GM23338 (cell line): ENCODE measurements around the gene CDK5R1. TPM values are rescaled to one million over a fixed set of nuclear protein-coding genes. Genes with fewer than 3 reads are reported as not detected.

Source experiments
- ATAC-seq: fragments of 200-7000 bp; cut with Tn5 transposase; 3 replicates; pipeline ENCODE4 v1.9.1; 2020
- DNase-seq: peaks from one replicate; pipeline ENCODE4 v3.0.0-alpha.2; 2015; ENCODE audit warnings: low spot score
- H2AFZ ChIP-seq: fragments of 200-600 bp; sonication (generic); 2 replicates; pipeline ENCODE4 v1.8.0; 2016; ENCODE audit warnings: antibody characterized with exemption, mild to moderate bottlenecking, moderate library complexity
- H3F3A ChIP-seq: fragments of 200-600 bp; sonication (generic); replicated peaks from 2 replicates; pipeline ENCODE4 v1.8.0; 2017; ENCODE audit warnings: antibody characterized with exemption, mixed run types, low read depth
- H3K27ac ChIP-seq: fragments of 200-600 bp; sonication (generic); 2 replicates; pipeline ENCODE4 v1.6.1; 2016; ENCODE audit warnings: low read depth
- H3K27me3 ChIP-seq: fragments of 200-600 bp; sonication (generic); 2 replicates; pipeline ENCODE4 v1.8.0; 2016; ENCODE audit warnings: mild to moderate bottlenecking, mixed run types, moderate library complexity; ENCODE audit not compliant: insufficient read depth
- H3K36me3 ChIP-seq: fragments of 200-600 bp; sonication (generic); 2 replicates; pipeline ENCODE4 v1.8.0; 2016; ENCODE audit warnings: mild to moderate bottlenecking; ENCODE audit not compliant: insufficient read depth
- H3K4me1 ChIP-seq: fragments of 200-600 bp; sonication (generic); 2 replicates; pipeline ENCODE4 v1.8.0; 2016; ENCODE audit warnings: mild to moderate bottlenecking, moderate library complexity; ENCODE audit not compliant: insufficient read depth
- H3K4me2 ChIP-seq: fragments of 200-600 bp; sonication (generic); 2 replicates; pipeline ENCODE4 v1.7.1; 2017; ENCODE audit warnings: mixed run types
- H3K4me3 ChIP-seq: fragments of 200-600 bp; sonication (generic); 2 replicates; pipeline ENCODE4 v1.6.1; 2016; ENCODE audit warnings: mixed run types
- H3K79me2 ChIP-seq: fragments of 200-600 bp; sonication (generic); replicated peaks from 2 replicates; pipeline ENCODE4 v1.8.0; 2017; ENCODE audit warnings: mild to moderate bottlenecking; ENCODE audit not compliant: insufficient read depth
- H3K9me2 ChIP-seq: fragments of 200-600 bp; sonication (generic); 2 replicates; pipeline ENCODE4 v1.8.0; 2017; ENCODE audit not compliant: insufficient read depth
- H4K20me1 ChIP-seq: fragments of 200-600 bp; sonication (generic); replicated peaks from 2 replicates; pipeline ENCODE4 v1.8.0; 2017; ENCODE audit warnings: mild to moderate bottlenecking; ENCODE audit not compliant: insufficient read depth
- H3K27ac Mint-ChIP-seq: 2 replicates; pipeline ENCODE4 v1.8.0; 2020; ENCODE audit warnings: inconsistent platforms, mild to moderate bottlenecking, moderate library complexity, mixed read lengths
- H3K27me3 Mint-ChIP-seq: 3 replicates; pipeline ENCODE4 v1.8.0; 2022; ENCODE audit warnings: low read depth, mild to moderate bottlenecking, moderate library complexity, mixed read lengths, inconsistent platforms; ENCODE audit not compliant: insufficient read depth, poor library complexity
- H3K36me3 Mint-ChIP-seq: 3 replicates; pipeline ENCODE4 v1.8.0; 2021; ENCODE audit warnings: low read depth, mild to moderate bottlenecking, inconsistent platforms, moderate library complexity, mixed read lengths
- H3K4me1 Mint-ChIP-seq: 3 replicates; pipeline ENCODE4 v1.8.0; 2020; ENCODE audit warnings: mild to moderate bottlenecking, inconsistent platforms, mixed read lengths
- H3K4me3 Mint-ChIP-seq: 3 replicates; pipeline ENCODE4 v1.8.0; 2021; ENCODE audit warnings: moderate library complexity, mild to moderate bottlenecking, inconsistent platforms, mixed read lengths
- H3K9me3 Mint-ChIP-seq: 3 replicates; pipeline ENCODE4 v1.8.0; 2020; ENCODE audit warnings: moderate library complexity, mild to moderate bottlenecking, inconsistent platforms, mixed read lengths
- EZH2 ChIP-seq: fragments of 200-600 bp; sonication (generic); IDR thresholded peaks from one replicate; pipeline ENCODE4 v1.8.0; 2017; ENCODE audit warnings: antibody characterized with exemption, mild to moderate bottlenecking, low read depth; ENCODE audit not compliant: unreplicated experiment
- JUNB ChIP-seq: IDR thresholded peaks from one replicate; pipeline ENCODE4 v1.6.1; 2016; ENCODE audit warnings: antibody characterized with exemption; ENCODE audit not compliant: unreplicated experiment
- NANOG ChIP-seq: IDR thresholded peaks from 2 replicates; pipeline ENCODE4 v1.6.1; 2016; ENCODE audit warnings: antibody characterized with exemption, borderline replicate concordance
- POLR2AphosphoS5 ChIP-seq: IDR thresholded peaks from 2 replicates; pipeline ENCODE4 v1.6.1; 2016; ENCODE audit warnings: antibody characterized with exemption, low read depth
- STAT1 ChIP-seq: IDR thresholded peaks from one replicate; pipeline ENCODE4 v1.6.1; 2016; ENCODE audit warnings: antibody characterized with exemption; ENCODE audit not compliant: unreplicated experiment
- ZNF114 ChIP-seq: fragments of 250-450 bp; sonication (Bioruptor Pico); IDR thresholded peaks from 2 replicates; pipeline ENCODE4 v1.5.0; 2020; ENCODE audit warnings: mild to moderate bottlenecking, moderate library complexity
- polyA plus RNA-seq: library from polyadenylated mRNA; unstranded; fragments of >200 nt; fragmentation: Nextera tagmentation; extraction: Ambion mirVana; gene quantifications from 2 replicates; pipeline ENCODE4 v1.2.1, GENCODE V29; 2016
- total RNA-seq: library from RNA; depleted of rRNA; stranded (reverse); fragments of >200 nt; shearing (Covaris generic); gene quantifications from 2 replicates; pipeline ENCODE4 v1.2.3, GENCODE V29; 2014
- TF ChIP-seq, protein P1 (sequence below): fragments of 250-450 bp; sonication (Bioruptor Pico); IDR thresholded peaks from 2 replicates; pipeline ENCODE4 v1.5.0; 2020; ENCODE audit warnings: mild to moderate bottlenecking, moderate library complexity
- TF ChIP-seq, protein P2 (sequence below): IDR thresholded peaks from 2 replicates; pipeline ENCODE4 v1.6.1; 2016; ENCODE audit warnings: antibody characterized with exemption
- TF ChIP-seq, protein P3 (sequence below): IDR thresholded peaks from one replicate; pipeline ENCODE4 v1.6.1; 2018; ENCODE audit warnings: antibody characterized with exemption; ENCODE audit not compliant: unreplicated experiment

CDK5R1 gene
- total and polyA plus RNA-seq, 2 experiments from 2014 or later, result 4.0 to 11.6 TPM

DNA sequence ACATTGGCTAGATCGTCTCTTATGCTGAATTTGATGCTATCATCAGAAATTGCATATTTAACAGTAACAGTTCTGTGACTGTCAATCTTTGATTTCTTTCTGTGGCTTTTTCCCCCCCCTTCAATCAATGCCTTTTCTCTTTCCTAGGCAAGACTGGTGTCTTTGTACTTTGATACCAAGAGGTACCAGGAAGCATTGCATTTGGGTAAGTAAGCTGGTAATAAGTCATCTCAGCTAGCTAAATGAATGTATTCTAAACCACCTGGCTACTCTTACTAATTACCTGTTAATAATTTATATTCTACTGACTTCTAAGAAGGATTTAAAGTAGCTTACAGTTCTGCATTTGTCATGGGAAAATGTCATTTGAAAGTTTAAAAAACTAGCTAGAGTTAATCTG, 22.4 kb upstream of the CDK5R1 start:
- no peak overlapping the region for H3K27ac ChIP-seq
- Mint-ChIP-seq H3K36me3 (peaks cover 87% of the 10 kb centered on the region), H3K27ac (no peak overlapping the region), H3K4me1 (peaks cover 3% of the 10 kb centered on the region; the same call in 1 of the 3 replicates), H3K27me3 (no peaks in the 10 kb centered on the region), H3K9me3 (no peaks in the 10 kb centered on the region), H3K4me3 (no peak overlapping the region)
- no peak overlapping the region for H2AFZ ChIP-seq
- H3F3A ChIP-seq, result peaks cover 14% of the 10 kb centered on the region
- peaks cover 56% of the 10 kb centered on the region for H3K36me3 ChIP-seq
- no peak overlapping the region for H3K4me2 ChIP-seq
- no peaks in the 10 kb centered on the region for H3K9me2 ChIP-seq
- no peaks in the 10 kb centered on the region for H3K4me1 ChIP-seq
- no peak for DNase-seq
- no peaks in the 10 kb centered on the region for H3K27me3 ChIP-seq
- no peak overlapping the region for H3K4me3 ChIP-seq
- H3K79me2 ChIP-seq, result peaks cover 74% of the 10 kb centered on the region
- H4K20me1 ChIP-seq, result peaks cover 48% of the 10 kb centered on the region
- TF ChIP-seq, protein P1, sequence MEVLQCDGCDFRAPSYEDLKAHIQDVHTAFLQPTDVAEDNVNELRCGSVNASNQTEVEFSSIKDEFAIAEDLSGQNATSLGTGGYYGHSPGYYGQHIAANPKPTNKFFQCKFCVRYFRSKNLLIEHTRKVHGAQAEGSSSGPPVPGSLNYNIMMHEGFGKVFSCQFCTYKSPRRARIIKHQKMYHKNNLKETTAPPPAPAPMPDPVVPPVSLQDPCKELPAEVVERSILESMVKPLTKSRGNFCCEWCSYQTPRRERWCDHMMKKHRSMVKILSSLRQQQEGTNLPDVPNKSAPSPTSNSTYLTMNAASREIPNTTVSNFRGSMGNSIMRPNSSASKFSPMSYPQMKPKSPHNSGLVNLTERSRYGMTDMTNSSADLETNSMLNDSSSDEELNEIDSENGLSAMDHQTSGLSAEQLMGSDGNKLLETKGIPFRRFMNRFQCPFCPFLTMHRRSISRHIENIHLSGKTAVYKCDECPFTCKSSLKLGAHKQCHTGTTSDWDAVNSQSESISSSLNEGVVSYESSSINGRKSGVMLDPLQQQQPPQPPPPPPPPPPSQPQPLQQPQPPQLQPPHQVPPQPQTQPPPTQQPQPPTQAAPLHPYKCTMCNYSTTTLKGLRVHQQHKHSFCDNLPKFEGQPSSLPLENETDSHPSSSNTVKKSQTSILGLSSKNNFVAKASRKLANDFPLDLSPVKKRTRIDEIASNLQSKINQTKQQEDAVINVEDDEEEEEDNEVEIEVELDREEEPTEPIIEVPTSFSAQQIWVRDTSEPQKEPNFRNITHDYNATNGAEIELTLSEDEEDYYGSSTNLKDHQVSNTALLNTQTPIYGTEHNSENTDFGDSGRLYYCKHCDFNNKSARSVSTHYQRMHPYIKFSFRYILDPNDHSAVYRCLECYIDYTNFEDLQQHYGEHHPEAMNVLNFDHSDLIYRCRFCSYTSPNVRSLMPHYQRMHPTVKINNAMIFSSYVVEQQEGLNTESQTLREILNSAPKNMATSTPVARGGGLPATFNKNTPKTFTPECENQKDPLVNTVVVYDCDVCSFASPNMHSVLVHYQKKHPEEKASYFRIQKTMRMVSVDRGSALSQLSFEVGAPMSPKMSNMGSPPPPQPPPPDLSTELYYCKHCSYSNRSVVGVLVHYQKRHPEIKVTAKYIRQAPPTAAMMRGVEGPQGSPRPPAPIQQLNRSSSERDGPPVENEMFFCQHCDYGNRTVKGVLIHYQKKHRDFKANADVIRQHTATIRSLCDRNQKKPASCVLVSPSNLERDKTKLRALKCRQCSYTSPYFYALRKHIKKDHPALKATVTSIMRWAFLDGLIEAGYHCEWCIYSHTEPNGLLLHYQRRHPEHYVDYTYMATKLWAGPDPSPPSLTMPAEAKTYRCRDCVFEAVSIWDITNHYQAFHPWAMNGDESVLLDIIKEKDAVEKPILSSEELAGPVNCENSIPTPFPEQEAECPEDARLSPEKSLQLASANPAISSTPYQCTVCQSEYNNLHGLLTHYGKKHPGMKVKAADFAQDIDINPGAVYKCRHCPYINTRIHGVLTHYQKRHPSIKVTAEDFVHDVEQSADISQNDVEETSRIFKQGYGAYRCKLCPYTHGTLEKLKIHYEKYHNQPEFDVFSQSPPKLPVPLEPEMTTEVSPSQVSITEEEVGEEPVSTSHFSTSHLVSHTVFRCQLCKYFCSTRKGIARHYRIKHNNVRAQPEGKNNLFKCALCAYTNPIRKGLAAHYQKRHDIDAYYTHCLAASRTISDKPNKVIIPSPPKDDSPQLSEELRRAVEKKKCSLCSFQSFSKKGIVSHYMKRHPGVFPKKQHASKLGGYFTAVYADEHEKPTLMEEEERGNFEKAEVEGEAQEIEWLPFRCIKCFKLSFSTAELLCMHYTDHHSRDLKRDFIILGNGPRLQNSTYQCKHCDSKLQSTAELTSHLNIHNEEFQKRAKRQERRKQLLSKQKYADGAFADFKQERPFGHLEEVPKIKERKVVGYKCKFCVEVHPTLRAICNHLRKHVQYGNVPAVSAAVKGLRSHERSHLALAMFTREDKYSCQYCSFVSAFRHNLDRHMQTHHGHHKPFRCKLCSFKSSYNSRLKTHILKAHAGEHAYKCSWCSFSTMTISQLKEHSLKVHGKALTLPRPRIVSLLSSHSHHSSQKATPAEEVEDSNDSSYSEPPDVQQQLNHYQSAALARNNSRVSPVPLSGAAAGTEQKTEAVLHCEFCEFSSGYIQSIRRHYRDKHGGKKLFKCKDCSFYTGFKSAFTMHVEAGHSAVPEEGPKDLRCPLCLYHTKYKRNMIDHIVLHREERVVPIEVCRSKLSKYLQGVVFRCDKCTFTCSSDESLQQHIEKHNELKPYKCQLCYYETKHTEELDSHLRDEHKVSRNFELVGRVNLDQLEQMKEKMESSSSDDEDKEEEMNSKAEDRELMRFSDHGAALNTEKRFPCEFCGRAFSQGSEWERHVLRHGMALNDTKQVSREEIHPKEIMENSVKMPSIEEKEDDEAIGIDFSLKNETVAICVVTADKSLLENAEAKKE (CRISPR knock-in tag), result no peak
- TF ChIP-seq, protein P2, sequence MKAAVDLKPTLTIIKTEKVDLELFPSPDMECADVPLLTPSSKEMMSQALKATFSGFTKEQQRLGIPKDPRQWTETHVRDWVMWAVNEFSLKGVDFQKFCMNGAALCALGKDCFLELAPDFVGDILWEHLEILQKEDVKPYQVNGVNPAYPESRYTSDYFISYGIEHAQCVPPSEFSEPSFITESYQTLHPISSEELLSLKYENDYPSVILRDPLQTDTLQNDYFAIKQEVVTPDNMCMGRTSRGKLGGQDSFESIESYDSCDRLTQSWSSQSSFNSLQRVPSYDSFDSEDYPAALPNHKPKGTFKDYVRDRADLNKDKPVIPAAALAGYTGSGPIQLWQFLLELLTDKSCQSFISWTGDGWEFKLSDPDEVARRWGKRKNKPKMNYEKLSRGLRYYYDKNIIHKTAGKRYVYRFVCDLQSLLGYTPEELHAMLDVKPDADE, result no peak
- TF ChIP-seq POLR2AphosphoS5 (no peak), EZH2 (no peak), JUNB (no peak), ZNF114 (CRISPR knock-in tag) (no peak), NANOG (no peak), STAT1 (no peak)
- TF ChIP-seq, protein P3, sequence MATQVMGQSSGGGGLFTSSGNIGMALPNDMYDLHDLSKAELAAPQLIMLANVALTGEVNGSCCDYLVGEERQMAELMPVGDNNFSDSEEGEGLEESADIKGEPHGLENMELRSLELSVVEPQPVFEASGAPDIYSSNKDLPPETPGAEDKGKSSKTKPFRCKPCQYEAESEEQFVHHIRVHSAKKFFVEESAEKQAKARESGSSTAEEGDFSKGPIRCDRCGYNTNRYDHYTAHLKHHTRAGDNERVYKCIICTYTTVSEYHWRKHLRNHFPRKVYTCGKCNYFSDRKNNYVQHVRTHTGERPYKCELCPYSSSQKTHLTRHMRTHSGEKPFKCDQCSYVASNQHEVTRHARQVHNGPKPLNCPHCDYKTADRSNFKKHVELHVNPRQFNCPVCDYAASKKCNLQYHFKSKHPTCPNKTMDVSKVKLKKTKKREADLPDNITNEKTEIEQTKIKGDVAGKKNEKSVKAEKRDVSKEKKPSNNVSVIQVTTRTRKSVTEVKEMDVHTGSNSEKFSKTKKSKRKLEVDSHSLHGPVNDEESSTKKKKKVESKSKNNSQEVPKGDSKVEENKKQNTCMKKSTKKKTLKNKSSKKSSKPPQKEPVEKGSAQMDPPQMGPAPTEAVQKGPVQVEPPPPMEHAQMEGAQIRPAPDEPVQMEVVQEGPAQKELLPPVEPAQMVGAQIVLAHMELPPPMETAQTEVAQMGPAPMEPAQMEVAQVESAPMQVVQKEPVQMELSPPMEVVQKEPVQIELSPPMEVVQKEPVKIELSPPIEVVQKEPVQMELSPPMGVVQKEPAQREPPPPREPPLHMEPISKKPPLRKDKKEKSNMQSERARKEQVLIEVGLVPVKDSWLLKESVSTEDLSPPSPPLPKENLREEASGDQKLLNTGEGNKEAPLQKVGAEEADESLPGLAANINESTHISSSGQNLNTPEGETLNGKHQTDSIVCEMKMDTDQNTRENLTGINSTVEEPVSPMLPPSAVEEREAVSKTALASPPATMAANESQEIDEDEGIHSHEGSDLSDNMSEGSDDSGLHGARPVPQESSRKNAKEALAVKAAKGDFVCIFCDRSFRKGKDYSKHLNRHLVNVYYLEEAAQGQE, result no peak
- no peak for ATAC-seq
